Transverse colon (tissue), 4 donors: ENCODE data around the gene SMCO1. TPM values are rescaled to one million over a fixed set of nuclear protein-coding genes. Genes with fewer than 3 reads are reported as not detected.

Experiments
- DNase-seq: peaks from one replicate; pipeline ENCODE4 v3.0.0-alpha.2; 2019
- H3K27ac ChIP-seq, 4 donors: fragments of 200-600 bp; sonication (generic); 2 replicates each; pipeline ENCODE4 v1.5.1; 2016 to 2018; ENCODE audit warnings: inconsistent platforms in 4 of 4
- H3K27me3 ChIP-seq: fragments of 200-600 bp; sonication (generic); 2 replicates; pipeline ENCODE4 v1.5.1; 2017; ENCODE audit warnings: inconsistent platforms
- H3K36me3 ChIP-seq, 4 donors: fragments of 200-600 bp; sonication (generic); 2 replicates each; pipeline ENCODE4 v1.5.1; 2017 to 2019; ENCODE audit warnings: inconsistent platforms in 4 of 4
- H3K4me1 ChIP-seq, 4 donors: fragments of 200-600 bp; sonication (generic); 2 replicates each; pipeline ENCODE4 v1.5.1; 2017 to 2020; ENCODE audit warnings: inconsistent platforms in 4 of 4
- H3K4me3 ChIP-seq, 4 donors: fragments of 200-600 bp; sonication (generic); 1 replicate in 1 of 4; 2 replicates in 3 of 4; pipeline versions ENCODE4 v1.5.1 to v1.6.1; 2017 to 2019; ENCODE audit warnings: inconsistent platforms in 4 of 4
- H3K9me3 ChIP-seq, 2 donors: fragments of 200-600 bp; sonication (generic); 2 replicates each; pipeline ENCODE4 v1.5.1; 2017 to 2019; ENCODE audit warnings: inconsistent platforms in 2 of 2
- EP300 ChIP-seq: sonication (generic); formaldehyde crosslinking; IDR thresholded peaks from one replicate; pipeline ENCODE4 v1.6.1; 2017; ENCODE audit warnings: antibody characterized with exemption, low read depth
- POLR2A ChIP-seq: fragments of 450-650 bp; IDR thresholded peaks from one replicate; pipeline ENCODE4 v1.6.1; 2016; ENCODE audit warnings: antibody characterized with exemption, mild to moderate bottlenecking, moderate library complexity
- POLR2AphosphoS5 ChIP-seq, 3 donors: sonication (generic); formaldehyde crosslinking; IDR thresholded peaks; one replicate each; pipeline ENCODE4 v1.6.1; 2016; ENCODE audit warnings: antibody characterized with exemption in 3 of 3
- WGBS, 2 donors: methylation state at CpG; one replicate each; pipeline ENCODE4 v1.1.5; 2018; ENCODE audit warnings: low coverage in 1 of 2; 5-methylcytosine and 5-hydroxymethylcytosine counted together
- in situ Hi-C, 4 donors: fragments of 200-750 bp; cut with MboI; loops; one replicate each; pipeline versions ENCODE4 v1.15.0 to v1.15.1; 2017; ENCODE audit warnings: low sequenced_read_pairs in 3 of 4, low pct_ligation_motif_present in 1 of 4, low pct_unique_long_range_greater_than_20kb in 1 of 4
- intact Hi-C: fragments of 100-400 bp; cut with DNase I; formaldehyde crosslinking; loops from one replicate; pipeline ENCODE4 v1.15.1; 2023; ENCODE audit warnings: low total_unique reads
- total RNA-seq, 4 donors: library from RNA; depleted of rRNA; stranded (reverse); fragments of >200 nt; gene quantifications; one replicate each; pipeline ENCODE4 v1.1.0, GENCODE V29; 2016
- TF ChIP-seq, protein P1 (sequence below), 5 experiments: fragments of 200-600 bp in 3 of 5; fragments of 450-650 bp in 2 of 5; sonication (generic) in 3 of 5; IDR thresholded peaks; 1 replicate in 2 of 5; 2 replicates in 3 of 5; pipeline ENCODE4 v1.5.1; 2016 to 2017; ENCODE audit warnings: antibody characterized with exemption in 5 of 5, inconsistent platforms in 3 of 5, mild to moderate bottlenecking in 2 of 5, moderate library complexity in 1 of 5

Gene SMCO1
- total RNA-seq, 4 donors from 2014 or later, result not detected

DNA sequence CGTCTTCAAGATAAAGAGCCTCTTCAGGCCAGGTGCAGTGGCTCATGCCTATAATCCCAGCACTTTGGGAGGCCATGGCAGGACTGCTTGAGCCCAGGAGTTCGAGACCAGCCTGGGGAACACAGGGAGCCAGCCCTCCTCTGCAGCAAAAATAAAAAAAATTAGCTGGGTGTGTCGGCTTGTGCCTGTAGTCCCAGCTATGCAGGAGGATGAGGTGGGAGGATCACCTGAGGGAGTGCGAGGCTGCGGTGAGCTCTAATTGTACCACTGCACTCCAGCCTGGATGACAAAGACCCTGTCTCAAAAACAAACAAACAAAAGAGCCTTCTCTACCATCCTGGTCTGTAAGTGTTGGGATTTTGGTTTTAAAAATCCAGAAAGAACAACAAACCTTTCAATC lies 42.1 kb upstream of the SMCO1 start:
- Histone ChIP-seq H3K9me3 (no peaks in the 10 kb centered on the region), H3K4me3 (no peak overlapping the region), H3K4me1 (no peaks in the 10 kb centered on the region), H3K27ac (no peak overlapping the region), H3K36me3 (no peaks in the 10 kb centered on the region), H3K27me3 (no peaks in the 10 kb centered on the region)
- DNase-seq, result no peak
- WGBS, 2 donors, result 53 to 92% methylated on average over 2 to 5 of the region's 5 CpGs
- TF ChIP-seq, protein P1, sequence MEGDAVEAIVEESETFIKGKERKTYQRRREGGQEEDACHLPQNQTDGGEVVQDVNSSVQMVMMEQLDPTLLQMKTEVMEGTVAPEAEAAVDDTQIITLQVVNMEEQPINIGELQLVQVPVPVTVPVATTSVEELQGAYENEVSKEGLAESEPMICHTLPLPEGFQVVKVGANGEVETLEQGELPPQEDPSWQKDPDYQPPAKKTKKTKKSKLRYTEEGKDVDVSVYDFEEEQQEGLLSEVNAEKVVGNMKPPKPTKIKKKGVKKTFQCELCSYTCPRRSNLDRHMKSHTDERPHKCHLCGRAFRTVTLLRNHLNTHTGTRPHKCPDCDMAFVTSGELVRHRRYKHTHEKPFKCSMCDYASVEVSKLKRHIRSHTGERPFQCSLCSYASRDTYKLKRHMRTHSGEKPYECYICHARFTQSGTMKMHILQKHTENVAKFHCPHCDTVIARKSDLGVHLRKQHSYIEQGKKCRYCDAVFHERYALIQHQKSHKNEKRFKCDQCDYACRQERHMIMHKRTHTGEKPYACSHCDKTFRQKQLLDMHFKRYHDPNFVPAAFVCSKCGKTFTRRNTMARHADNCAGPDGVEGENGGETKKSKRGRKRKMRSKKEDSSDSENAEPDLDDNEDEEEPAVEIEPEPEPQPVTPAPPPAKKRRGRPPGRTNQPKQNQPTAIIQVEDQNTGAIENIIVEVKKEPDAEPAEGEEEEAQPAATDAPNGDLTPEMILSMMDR (IDR thresholded peaks at IDR 0.05), result no peak
- no peak for TF ChIP-seq POLR2A
- no peak for TF ChIP-seq EP300
- TF ChIP-seq POLR2AphosphoS5 (IDR thresholded peaks at IDR 0.05), result no peak
- in situ Hi-C loops (no loop called here), intact Hi-C loops (no loop called here)

DNA sequence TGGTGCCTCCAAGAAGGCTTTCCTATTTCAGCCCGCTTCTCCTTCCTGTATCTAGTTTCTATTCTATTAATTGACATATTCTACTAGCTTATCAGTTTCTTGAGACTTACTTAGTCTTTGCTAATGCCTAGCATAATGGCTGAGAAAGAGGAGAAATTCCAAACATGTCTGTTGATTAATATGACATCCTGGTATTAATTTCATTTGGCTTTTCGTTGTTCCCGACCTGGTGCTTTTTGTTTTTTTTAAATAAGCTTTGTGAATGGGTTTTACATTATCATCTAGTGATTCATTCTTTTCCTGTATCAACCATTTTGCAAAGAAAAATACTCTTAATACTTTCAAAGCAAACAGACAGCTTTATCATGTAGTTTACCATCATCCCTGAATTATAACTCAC lies 40.1 kb upstream of the SMCO1 start:
- no peak overlapping the region for H3K4me3 ChIP-seq
- H3K27me3 ChIP-seq, result no peaks in the 10 kb centered on the region
- H3K36me3 ChIP-seq, result no peaks in the 10 kb centered on the region
- in situ Hi-C loops, result no loop called here
- no peak overlapping the region for H3K27ac ChIP-seq
- DNase-seq, result no peak
- H3K4me1 ChIP-seq, result no peaks in the 10 kb centered on the region
- H3K9me3 ChIP-seq, result no peaks in the 10 kb centered on the region
- intact Hi-C loops, result no loop called here
- 94 to 100% methylated on average over 3 of the region's 3 CpGs for WGBS, 2 donors
- TF ChIP-seq POLR2A (no peak), POLR2AphosphoS5 (IDR thresholded peaks at IDR 0.05) (no peak), EP300 (no peak)
- TF ChIP-seq, protein P1 (IDR thresholded peaks at IDR 0.05), result no peak

DNA sequence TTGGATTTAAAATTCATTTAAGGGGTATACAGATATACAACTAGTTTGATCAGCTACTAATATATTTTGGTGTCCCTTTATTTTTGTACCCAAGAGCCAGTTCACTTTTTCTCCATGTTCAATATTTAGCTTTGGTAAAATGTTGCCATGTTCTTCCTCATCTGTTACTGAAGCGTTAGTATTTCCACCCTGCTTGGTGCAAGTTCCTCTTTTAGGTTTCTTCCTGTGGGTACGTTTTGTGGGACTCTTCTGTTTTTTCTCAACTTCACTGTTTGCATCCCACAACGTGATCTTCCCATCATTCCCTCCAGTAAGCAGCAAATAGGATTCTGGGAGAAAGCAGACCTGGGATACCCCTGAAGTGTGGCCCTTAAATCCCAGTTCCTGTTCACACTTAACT lies 39.1 kb upstream of the SMCO1 start:
- H3K4me1 ChIP-seq, result no peaks in the 10 kb centered on the region
- H3K27me3 ChIP-seq, result no peaks in the 10 kb centered on the region
- in situ Hi-C loops, result no loop called here
- H3K36me3 ChIP-seq, result no peaks in the 10 kb centered on the region
- no peak for TF ChIP-seq POLR2AphosphoS5 (IDR thresholded peaks at IDR 0.05)
- TF ChIP-seq, protein P1 (IDR thresholded peaks at IDR 0.05), result no peak
- no peak for TF ChIP-seq EP300
- TF ChIP-seq POLR2A, result no peak
- WGBS, 2 donors, result 38 to 58% methylated on average over 3 of the region's 3 CpGs
- no peak overlapping the region for H3K4me3 ChIP-seq
- H3K9me3 ChIP-seq, result peaks cover 0 to 9% of the 10 kb centered on the region in 2 donors
- intact Hi-C loops, result no loop called here
- no peak overlapping the region for H3K27ac ChIP-seq
- no peak for DNase-seq

DNA sequence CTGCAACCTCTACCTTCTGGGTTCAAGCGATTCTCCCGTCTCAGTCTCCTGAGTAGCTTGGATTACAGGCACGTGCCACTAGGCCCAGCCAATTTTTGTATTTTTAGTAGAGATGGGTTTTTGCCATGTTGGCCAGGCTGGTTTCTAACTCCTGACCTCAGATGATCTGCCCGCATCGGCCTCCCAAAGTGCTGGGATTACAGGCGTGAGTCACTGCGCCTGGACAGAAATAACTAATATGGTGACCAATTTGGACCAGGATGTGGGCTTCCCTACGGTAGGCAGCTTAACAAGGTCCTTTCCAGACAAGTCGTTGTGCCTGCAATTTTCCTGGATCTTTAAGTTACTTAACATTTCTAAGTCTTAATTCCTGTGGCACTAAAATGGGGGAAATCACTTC lies 38.4 kb upstream of the SMCO1 start:
- no peak for TF ChIP-seq POLR2AphosphoS5 (IDR thresholded peaks at IDR 0.05)
- TF ChIP-seq, protein P1 (IDR thresholded peaks at IDR 0.05), result no peak
- no peak for TF ChIP-seq POLR2A
- no peak for TF ChIP-seq EP300
- in situ Hi-C loops, result no loop called here

More for the DNA sequence above, 38.4 kb upstream of the SMCO1 start:
- no peak for DNase-seq
- WGBS, 2 donors, result 89 to 95% methylated on average over 7 to 9 of the region's 9 CpGs
- Histone ChIP-seq H3K4me1 (no peaks in the 10 kb centered on the region), H3K9me3 (peaks cover 0 to 10% of the 10 kb centered on the region in 2 donors), H3K27me3 (no peaks in the 10 kb centered on the region), H3K36me3 (no peaks in the 10 kb centered on the region), H3K4me3 (no peak overlapping the region), H3K27ac (no peak overlapping the region)
- intact Hi-C loops, result no loop called here
